HG02885 (cell line): ENCODE data around the gene RTTN.
"Not testable (repeated sequence)": the region's sequence is repeated elsewhere in the genome, so short reads cannot be mapped to it uniquely, and the experiment has no call there.

Experiments
- ATAC-seq: cut with Tn5 transposase; IDR thresholded peaks from one replicate; pipeline ENCODE4 v1.9.1; 2021; ENCODE audit warnings: mild to moderate bottlenecking; ENCODE audit not compliant: unreplicated experiment, poor library complexity

RTTN gene

GRCh38 chr18:70205421-70206397 lies at the start of gene RTTN:
Gene RTTN, minus strand, starts transcription at chr18:70205687. Its CDS starts 29 bp downstream, at chr18:70205658.
- peak; percentile 96 for ATAC-seq

GRCh38 chr18:70250781-70251180 lies 45.3 kb upstream of the RTTN start:
- ATAC-seq, result no peak

GRCh38 chr18:70249861-70250260 lies 44.4 kb upstream of the RTTN start:
- ATAC-seq, result not testable (repeated sequence)

DNA sequence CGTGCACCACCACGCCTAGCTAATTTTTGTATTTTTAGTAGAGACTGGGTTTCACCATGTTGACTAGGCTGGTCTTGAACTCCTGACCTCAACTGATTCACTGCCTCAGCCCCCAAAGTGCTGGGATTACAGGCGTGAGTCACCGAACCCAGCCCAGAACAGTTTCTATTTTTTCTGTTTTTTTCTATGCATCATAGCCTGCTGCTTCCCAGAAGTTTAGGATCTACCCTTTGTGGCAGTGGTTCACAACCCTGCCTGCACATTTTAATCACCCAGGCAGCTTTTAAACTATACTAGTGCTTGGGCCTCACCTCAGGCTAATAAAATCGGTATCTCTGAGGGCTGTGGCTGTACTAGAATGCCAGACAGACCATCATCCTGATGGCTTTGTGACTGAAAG lies 43.6 kb upstream of the RTTN start:
- no peak for ATAC-seq

DNA sequence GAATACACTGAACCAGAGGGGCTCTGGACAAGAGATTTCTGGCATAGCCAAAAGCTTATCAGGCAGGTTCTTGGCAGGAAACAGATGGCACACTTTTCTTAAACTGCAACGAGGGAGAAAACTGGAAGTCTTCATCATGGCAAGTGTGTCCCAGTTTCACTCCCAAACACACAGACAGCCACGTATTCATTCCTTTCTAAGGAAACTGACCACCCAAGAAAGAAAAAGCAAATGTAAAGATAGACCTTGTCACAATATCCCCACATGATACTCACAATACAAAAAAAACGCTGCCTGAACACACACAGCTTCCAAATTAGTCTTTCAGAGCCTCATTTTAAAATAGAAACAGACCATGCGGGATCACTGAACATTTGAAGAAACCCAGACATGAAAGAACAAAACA lies 40.6 kb upstream of the RTTN start:
- ATAC-seq, result no peak

DNA sequence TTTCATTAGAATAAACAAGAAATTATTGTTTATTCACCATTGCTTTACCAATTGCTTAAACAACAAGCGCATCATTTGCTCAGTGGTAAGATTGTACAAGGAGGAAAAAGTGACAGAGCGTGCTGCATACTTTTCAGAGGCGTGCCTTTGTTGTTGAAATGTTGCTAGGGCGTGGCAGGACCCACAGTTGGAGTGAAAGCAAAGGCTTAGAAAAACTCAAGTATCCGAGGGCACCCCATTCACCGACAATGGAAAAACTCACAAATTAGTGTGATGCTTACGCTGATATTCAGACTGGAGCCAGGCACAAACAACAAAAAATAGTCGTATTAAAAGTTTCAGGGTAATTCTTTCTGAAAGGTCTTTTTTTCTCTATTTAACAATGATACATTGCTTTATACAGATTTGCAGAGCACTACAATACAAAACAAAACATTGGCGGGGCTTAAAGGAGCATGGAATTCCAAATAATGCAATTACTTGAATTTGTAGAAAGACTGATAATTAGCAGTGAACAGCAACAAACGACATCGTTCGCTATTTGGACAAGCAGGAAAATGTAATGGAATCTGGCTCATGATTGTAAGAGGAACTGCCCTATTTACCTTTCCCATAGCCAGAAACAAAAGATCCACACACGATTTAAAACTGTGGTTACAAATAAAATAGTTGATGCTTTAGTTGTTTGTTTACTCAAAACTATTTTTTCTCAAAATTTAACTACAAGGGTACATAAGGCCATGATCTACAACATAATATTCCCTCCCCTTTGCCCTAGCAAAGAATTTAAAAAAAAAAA lies 37.8 kb upstream of the RTTN start:
- no peak for ATAC-seq

GRCh38 chr18:70236921-70237320 lies 31.4 kb upstream of the RTTN start:
- not testable (repeated sequence) for ATAC-seq

- ATAC-seq, result no peak
Measured at GRCh38 chr18:70235478-70235877, 30.0 kb upstream of the RTTN start.

DNA sequence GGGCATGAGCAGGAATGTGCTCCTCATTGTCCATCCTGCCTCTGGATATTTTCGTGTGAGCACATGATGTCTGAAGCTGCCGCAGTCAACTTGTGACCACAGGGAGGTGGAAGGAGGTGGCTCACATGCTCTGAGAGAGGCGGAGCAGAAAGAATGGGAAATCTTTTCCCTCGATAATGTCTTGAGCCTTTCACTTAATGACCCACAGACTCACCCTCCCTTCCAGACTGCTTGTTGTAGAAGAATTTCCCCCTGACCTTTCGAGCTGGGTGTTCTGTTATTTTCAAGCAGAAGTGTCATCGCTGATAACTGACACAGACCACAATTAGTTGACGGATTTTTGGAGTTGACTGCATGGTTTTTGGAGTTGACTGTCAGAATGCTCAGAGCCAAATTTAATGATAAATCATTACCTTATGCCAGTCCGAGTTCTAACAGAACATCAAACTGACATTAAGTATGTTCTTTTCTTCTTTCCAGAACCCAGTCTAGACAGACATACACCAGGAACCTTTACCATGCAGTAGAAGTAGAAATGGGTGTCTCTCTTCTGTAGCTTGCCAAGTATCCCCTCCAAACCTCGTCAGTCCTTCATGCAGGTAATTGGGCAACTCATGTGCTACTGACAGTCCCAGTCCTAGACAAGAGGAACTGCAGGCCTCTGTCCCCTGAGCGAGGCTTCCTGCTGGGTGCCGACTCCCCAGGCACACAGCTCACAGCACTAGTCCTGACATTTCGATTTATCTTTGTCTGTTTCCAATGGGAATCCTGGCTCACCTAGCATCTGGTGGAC lies 29.4 kb upstream of the RTTN start:
- no peak for ATAC-seq

- no peak for ATAC-seq
Measured at GRCh38 chr18:70233974-70234373, 28.5 kb upstream of the RTTN start.

- no peak for ATAC-seq
Measured at GRCh38 chr18:70232261-70232660, 26.8 kb upstream of the RTTN start.

DNA sequence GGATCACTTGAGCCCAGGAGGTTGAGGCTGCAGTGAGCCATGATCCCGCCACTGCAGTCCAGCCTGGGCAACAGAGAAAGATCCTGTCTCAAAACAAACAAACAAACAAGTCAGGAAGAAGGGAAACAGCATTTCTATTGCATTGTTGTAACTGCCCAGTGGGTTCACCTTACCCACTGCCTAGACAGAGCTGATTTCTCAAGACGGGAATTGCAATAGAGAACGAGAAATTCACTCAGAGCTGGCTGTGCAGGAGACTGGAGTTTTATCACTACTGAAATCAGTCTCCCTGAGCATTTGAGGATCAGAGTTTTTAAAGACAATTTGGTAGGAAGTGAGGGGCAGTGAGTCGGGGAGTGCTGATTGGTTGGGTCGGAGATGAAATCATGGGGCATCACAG lies 24.2 kb upstream of the RTTN start:
- ATAC-seq, result no peak

- no peak for ATAC-seq
Measured at GRCh38 chr18:70228536-70228935, 23.0 kb upstream of the RTTN start.

- no peak for ATAC-seq
Measured at GRCh38 chr18:70227438-70227837, 22.0 kb upstream of the RTTN start.

GRCh38 chr18:70221915-70222278 lies 16.4 kb upstream of the RTTN start:
- no peak for ATAC-seq

GRCh38 chr18:70221156-70221914 lies 15.8 kb upstream of the RTTN start:
- ATAC-seq, result no peak

- ATAC-seq, result no peak
Measured at GRCh38 chr18:70220628-70221027, 15.1 kb upstream of the RTTN start.

GRCh38 chr18:70219688-70220087 lies 14.2 kb upstream of the RTTN start:
- ATAC-seq, result no peak

GRCh38 chr18:70216788-70217187 lies 11.3 kb upstream of the RTTN start:
- ATAC-seq, result no peak

- ATAC-seq, result no peak
Measured at GRCh38 chr18:70207181-70207580, 1.7 kb upstream of the RTTN start.
